ENCODE measurements around the gene UBR1. TPM values are rescaled to one million over a fixed set of nuclear protein-coding genes. Genes with fewer than 3 reads are reported as not detected.
A peak's percentile ranks its signal among the peaks of the same experiment; 100 is the strongest.

The UBR1 gene
- 7.4 TPM for polyA plus RNA-seq (2013, experiment 1 of 2)
- 7.8 TPM for polyA plus RNA-seq (2013, experiment 2 of 2)

- Histone ChIP-seq H4K8ac (ENCODE audit: low read depth, low read length) (no peak within 1 kb of the TSS), H4K91ac (ENCODE audit: low read depth, low read length, poor library complexity) (no peak within 1 kb of the TSS), H3K4ac (ENCODE audit: low read length) (no peak within 1 kb of the TSS), H3K14ac (ENCODE audit: low read length) (no peak within 1 kb of the TSS), H2BK5ac (ENCODE audit: low read length) (no peak within 1 kb of the TSS), H3K4me2 (ENCODE audit: insufficient read depth, low read length, poor library complexity, severe bottlenecking) (peak within 1 kb of the TSS; percentile 69), H3K9me3 (replicated peaks in 1 of 2; ENCODE audit: control insufficient read depth in 2 of 2, insufficient read depth in 1 of 2, low read depth in 1 of 2, low read length in 2 of 2) (no peaks in the 10 kb centered on the region), H3K9ac (ENCODE audit: low read depth, low read length, poor library complexity) (no peak within 1 kb of the TSS), H2AFZ (ENCODE audit: low read length) (peak within 1 kb of the TSS; percentile 77), H2BK12ac (ENCODE audit: low read length) (no peak within 1 kb of the TSS), H2BK120ac (ENCODE audit: low read depth, low read length) (no peak within 1 kb of the TSS), H3K4me3 (ENCODE audit: low read length in 2 of 2) (peak within 1 kb of the TSS; percentile 79 to 92), H3K27ac (replicated peaks; ENCODE audit: low read length) (no peak within 1 kb of the TSS), H3K27me3 (ENCODE audit: control insufficient read depth in 3 of 3, insufficient read depth in 3 of 3, low read depth in 1 of 3, low read length in 3 of 3) (no peaks in the 10 kb centered on the region), H3K4me1 (ENCODE audit: control insufficient read depth in 2 of 2, insufficient read depth in 1 of 2, low read depth in 1 of 2, low read length in 2 of 2) (peaks cover 5 to 6% of the 10 kb centered on the region in 2 donors), H3K18ac (ENCODE audit: low read length) (peak within 1 kb of the TSS; percentile 66), H3K23ac (ENCODE audit: low read depth, low read length, poor library complexity) (peak within 1 kb of the TSS; percentile 49), H2BK15ac (ENCODE audit: low read length) (peak within 1 kb of the TSS; percentile 49), H3K36me3 (replicated peaks in 1 of 2; ENCODE audit: control insufficient read depth in 2 of 2, insufficient read depth in 2 of 2, low read length in 2 of 2) (peaks cover 4 to 31% of the 10 kb centered on the region in 2 donors), H3K79me1 (ENCODE audit: low read depth, low read length) (peaks cover 3% of the 10 kb centered on the region), H2AK5ac (ENCODE audit: low read depth, low read length) (no peak within 1 kb of the TSS)
- peak; percentile 86 for DNase-seq (ENCODE audit: low spot score)
- WGBS, 2 donors (ENCODE audit: extremely low coverage in 2 of 2, insufficient read length in 2 of 2, insufficient replicate concordance in 1 of 2) = no CpG with 5 or more reads among the region's 33 CpGs
These were observed at the start of gene UBR1 for GRCh38 chr15:43105778-43106485. UBR1 (minus strand) TSS chr15:43106038; CDS start chr15:43106022, 16 bp downstream.

DNA sequence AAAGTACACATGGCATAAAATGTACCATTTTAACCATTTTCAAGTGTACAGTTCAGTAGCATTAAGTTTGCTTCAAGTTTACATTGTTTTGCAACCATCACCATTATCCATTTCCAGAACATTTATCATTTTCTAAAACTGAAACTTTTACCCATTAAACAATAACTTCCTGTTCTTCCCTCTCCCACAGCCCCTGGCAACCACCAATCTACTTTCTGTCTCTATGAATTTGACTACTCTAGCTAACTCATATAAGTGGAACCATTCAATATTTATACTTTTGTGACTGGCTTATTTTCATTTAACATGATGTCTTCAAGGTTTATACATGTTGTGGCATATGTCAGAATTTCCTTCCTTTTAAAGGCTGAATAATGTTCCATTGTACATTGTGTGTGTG lies 47.4 kb upstream of the UBR1 start:
- H2AFZ ChIP-seq (ENCODE audit: low read length) = no peak overlapping the region
- no peak overlapping the region for H3K4me3 ChIP-seq (ENCODE audit: low read length in 2 of 2)
- H2AK5ac ChIP-seq (ENCODE audit: low read depth, low read length) = no peak overlapping the region
- H3K4ac ChIP-seq (ENCODE audit: low read length) = no peak overlapping the region
- H4K8ac ChIP-seq (ENCODE audit: low read depth, low read length) = no peak overlapping the region
- no peak overlapping the region for H3K27ac ChIP-seq (replicated peaks; ENCODE audit: low read length)
- H2BK5ac ChIP-seq (ENCODE audit: low read length) = no peak overlapping the region
- DNase-seq (ENCODE audit: low spot score) = no peak
- no peak overlapping the region for H2BK12ac ChIP-seq (ENCODE audit: low read length)
- no peaks in the 10 kb centered on the region for H3K4me1 ChIP-seq (ENCODE audit: control insufficient read depth in 2 of 2, insufficient read depth in 1 of 2, low read depth in 1 of 2, low read length in 2 of 2)
- no peaks in the 10 kb centered on the region for H3K27me3 ChIP-seq (ENCODE audit: control insufficient read depth in 3 of 3, insufficient read depth in 3 of 3, low read depth in 1 of 3, low read length in 3 of 3)
- H2BK15ac ChIP-seq (ENCODE audit: low read length) = no peak overlapping the region
- H3K9ac ChIP-seq (ENCODE audit: low read depth, low read length, poor library complexity) = no peak overlapping the region
- no peaks in the 10 kb centered on the region for H3K79me1 ChIP-seq (ENCODE audit: low read depth, low read length)
- no peak overlapping the region for H4K91ac ChIP-seq (ENCODE audit: low read depth, low read length, poor library complexity)
- no peak overlapping the region for H2BK120ac ChIP-seq (ENCODE audit: low read depth, low read length)
- no peaks in the 10 kb centered on the region for H3K9me3 ChIP-seq (replicated peaks in 1 of 2; ENCODE audit: control insufficient read depth in 2 of 2, insufficient read depth in 1 of 2, low read depth in 1 of 2, low read length in 2 of 2)
- H3K36me3 ChIP-seq (replicated peaks in 1 of 2; ENCODE audit: control insufficient read depth in 2 of 2, insufficient read depth in 2 of 2, low read length in 2 of 2) = peaks cover 2 to 78% of the 10 kb centered on the region in 2 donors
- no peak overlapping the region for H3K4me2 ChIP-seq (ENCODE audit: insufficient read depth, low read length, poor library complexity, severe bottlenecking)
- H3K23ac ChIP-seq (ENCODE audit: low read depth, low read length, poor library complexity) = no peak overlapping the region
- no peak overlapping the region for H3K14ac ChIP-seq (ENCODE audit: low read length)
- H3K18ac ChIP-seq (ENCODE audit: low read length) = no peak overlapping the region

GRCh38 chr15:43151688-43152087 lies 45.9 kb upstream of the UBR1 start:
- Histone ChIP-seq H2AFZ (ENCODE audit: low read length) (no peak overlapping the region), H2BK12ac (ENCODE audit: low read length) (no peak overlapping the region), H3K9ac (ENCODE audit: low read depth, low read length, poor library complexity) (no peak overlapping the region), H3K27ac (replicated peaks; ENCODE audit: low read length) (no peak overlapping the region), H3K4ac (ENCODE audit: low read length) (no peak overlapping the region), H3K4me3 (ENCODE audit: low read length in 2 of 2) (no peak overlapping the region), H3K27me3 (ENCODE audit: control insufficient read depth in 3 of 3, insufficient read depth in 3 of 3, low read depth in 1 of 3, low read length in 3 of 3) (no peaks in the 10 kb centered on the region), H3K4me1 (ENCODE audit: control insufficient read depth in 2 of 2, insufficient read depth in 1 of 2, low read depth in 1 of 2, low read length in 2 of 2) (no peaks in the 10 kb centered on the region), H3K18ac (ENCODE audit: low read length) (no peak overlapping the region), H4K91ac (ENCODE audit: low read depth, low read length, poor library complexity) (no peak overlapping the region), H2BK120ac (ENCODE audit: low read depth, low read length) (no peak overlapping the region), H3K9me3 (replicated peaks in 1 of 2; ENCODE audit: control insufficient read depth in 2 of 2, insufficient read depth in 1 of 2, low read depth in 1 of 2, low read length in 2 of 2) (no peaks in the 10 kb centered on the region), H3K4me2 (ENCODE audit: insufficient read depth, low read length, poor library complexity, severe bottlenecking) (no peak overlapping the region), H2BK5ac (ENCODE audit: low read length) (no peak overlapping the region), H4K8ac (ENCODE audit: low read depth, low read length) (no peak overlapping the region), H3K36me3 (replicated peaks in 1 of 2; ENCODE audit: control insufficient read depth in 2 of 2, insufficient read depth in 2 of 2, low read length in 2 of 2) (peaks cover 2 to 83% of the 10 kb centered on the region in 2 donors), H3K79me1 (ENCODE audit: low read depth, low read length) (no peaks in the 10 kb centered on the region), H3K14ac (ENCODE audit: low read length) (no peak overlapping the region), H2BK15ac (ENCODE audit: low read length) (no peak overlapping the region), H2AK5ac (ENCODE audit: low read depth, low read length) (no peak overlapping the region), H3K23ac (ENCODE audit: low read depth, low read length, poor library complexity) (no peak overlapping the region)
- WGBS, 2 donors (ENCODE audit: extremely low coverage in 2 of 2, insufficient read length in 2 of 2, insufficient replicate concordance in 1 of 2) = no CpG with 5 or more reads among the region's 2 CpGs
- no peak for DNase-seq (ENCODE audit: low spot score)

- H3K23ac ChIP-seq (ENCODE audit: low read depth, low read length, poor library complexity) = no peak overlapping the region
- H4K8ac ChIP-seq (ENCODE audit: low read depth, low read length) = no peak overlapping the region
- H3K4ac ChIP-seq (ENCODE audit: low read length) = no peak overlapping the region
- no peak overlapping the region for H3K4me3 ChIP-seq (ENCODE audit: low read length in 2 of 2)
- H3K18ac ChIP-seq (ENCODE audit: low read length) = no peak overlapping the region
- no peaks in the 10 kb centered on the region for H3K79me1 ChIP-seq (ENCODE audit: low read depth, low read length)
- no peak for DNase-seq (ENCODE audit: low spot score)
- no peak overlapping the region for H2BK15ac ChIP-seq (ENCODE audit: low read length)
- WGBS, 2 donors (ENCODE audit: extremely low coverage in 2 of 2, insufficient read length in 2 of 2, insufficient replicate concordance in 1 of 2) = no CpG with 5 or more reads among the region's 5 CpGs
- H3K4me1 ChIP-seq (ENCODE audit: control insufficient read depth in 2 of 2, insufficient read depth in 1 of 2, low read depth in 1 of 2, low read length in 2 of 2) = no peaks in the 10 kb centered on the region
- no peak overlapping the region for H3K27ac ChIP-seq (replicated peaks; ENCODE audit: low read length)
- no peak overlapping the region for H2BK12ac ChIP-seq (ENCODE audit: low read length)
- H2AFZ ChIP-seq (ENCODE audit: low read length) = no peak overlapping the region
- no peaks in the 10 kb centered on the region for H3K27me3 ChIP-seq (ENCODE audit: control insufficient read depth in 3 of 3, insufficient read depth in 3 of 3, low read depth in 1 of 3, low read length in 3 of 3)
- H3K9ac ChIP-seq (ENCODE audit: low read depth, low read length, poor library complexity) = no peak overlapping the region
- H2AK5ac ChIP-seq (ENCODE audit: low read depth, low read length) = no peak overlapping the region
- peaks cover 2 to 80% of the 10 kb centered on the region in 2 donors for H3K36me3 ChIP-seq (replicated peaks in 1 of 2; ENCODE audit: control insufficient read depth in 2 of 2, insufficient read depth in 2 of 2, low read length in 2 of 2)
- no peak overlapping the region for H3K4me2 ChIP-seq (ENCODE audit: insufficient read depth, low read length, poor library complexity, severe bottlenecking)
- no peak overlapping the region for H4K91ac ChIP-seq (ENCODE audit: low read depth, low read length, poor library complexity)
- H3K14ac ChIP-seq (ENCODE audit: low read length) = no peak overlapping the region
- H2BK120ac ChIP-seq (ENCODE audit: low read depth, low read length) = no peak overlapping the region
- no peaks in the 10 kb centered on the region for H3K9me3 ChIP-seq (replicated peaks in 1 of 2; ENCODE audit: control insufficient read depth in 2 of 2, insufficient read depth in 1 of 2, low read depth in 1 of 2, low read length in 2 of 2)
- no peak overlapping the region for H2BK5ac ChIP-seq (ENCODE audit: low read length)
These were observed 44.5 kb upstream of the UBR1 start for GRCh38 chr15:43150191-43150929.
